GM18867 (cell line): ENCODE data around the gene FAM187B.
A peak's percentile ranks its signal among the peaks of the same experiment; 100 is the strongest.
"Not testable (repeated sequence)": the region's sequence is repeated elsewhere in the genome, so short reads cannot be mapped to it uniquely, and the experiment has no call there.

Experiments used
- ATAC-seq: cut with Tn5 transposase; IDR thresholded peaks from one replicate; pipeline ENCODE4 v1.9.1; 2021; ENCODE audit warnings: mild to moderate bottlenecking, moderate library complexity; ENCODE audit not compliant: unreplicated experiment

Gene FAM187B

GRCh38 chr19:35213663-35214632 is 14.6 kb downstream of the FAM187B start:
- peak; percentile 75 for ATAC-seq

- no peak for ATAC-seq
Observed at GRCh38 chr19:35212241-35212640, 16.3 kb downstream of the FAM187B start.

DNA sequence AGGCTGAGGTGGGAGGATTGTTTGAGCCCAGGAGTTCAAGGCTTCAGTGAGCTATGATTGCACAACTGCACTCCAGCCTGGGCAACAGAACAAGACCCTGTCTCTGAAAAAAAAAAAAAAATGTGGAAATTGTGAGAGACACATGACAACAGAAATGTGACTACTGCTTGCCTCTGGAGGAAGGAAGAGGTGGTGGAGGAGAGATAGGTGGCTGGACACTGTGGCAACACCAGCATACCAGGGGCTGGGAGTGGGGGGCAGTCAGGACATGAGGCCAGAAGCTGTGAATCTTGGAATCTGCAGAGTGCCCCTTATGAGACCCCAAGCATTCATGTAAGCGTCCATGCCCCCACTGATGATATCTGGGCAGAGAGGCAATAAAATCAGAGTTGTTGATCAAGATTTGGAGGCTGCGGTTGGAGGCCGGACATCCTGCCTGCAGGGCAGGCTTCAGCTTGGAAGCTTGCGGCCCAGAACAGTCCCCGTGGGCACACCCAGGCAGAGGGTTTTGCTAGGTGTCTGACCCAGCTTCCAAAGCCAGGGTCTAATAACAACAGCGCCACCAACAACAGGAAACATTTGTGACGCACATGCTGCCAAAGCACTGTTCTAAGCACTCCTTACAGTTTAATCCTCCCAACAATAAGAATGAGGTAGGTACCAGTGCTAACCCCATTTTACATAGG is 16.9 kb downstream of the FAM187B start:
- no peak for ATAC-seq

- no peak for ATAC-seq
Observed at GRCh38 chr19:35209646-35210045, 18.9 kb downstream of the FAM187B start.

DNA sequence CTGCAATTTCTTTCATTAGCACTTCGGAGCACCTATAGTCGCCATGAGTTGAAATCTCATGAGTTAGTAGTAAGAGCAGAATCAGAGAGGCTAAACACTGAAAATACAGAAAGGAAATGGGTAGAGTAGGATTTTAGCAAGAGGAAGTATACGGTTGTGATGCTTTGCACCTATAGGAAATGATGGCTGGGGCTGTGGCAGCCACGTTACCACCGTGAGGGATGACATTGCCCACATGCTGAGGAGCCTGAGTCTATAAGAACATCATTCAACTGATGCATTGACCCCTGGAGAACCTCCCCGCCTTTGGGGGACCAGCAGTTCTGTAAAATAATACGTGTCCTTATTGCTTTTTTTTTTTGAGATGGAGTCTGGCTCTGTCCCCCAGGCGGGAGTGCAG is 20.4 kb downstream of the FAM187B start:
- no peak for ATAC-seq

DNA sequence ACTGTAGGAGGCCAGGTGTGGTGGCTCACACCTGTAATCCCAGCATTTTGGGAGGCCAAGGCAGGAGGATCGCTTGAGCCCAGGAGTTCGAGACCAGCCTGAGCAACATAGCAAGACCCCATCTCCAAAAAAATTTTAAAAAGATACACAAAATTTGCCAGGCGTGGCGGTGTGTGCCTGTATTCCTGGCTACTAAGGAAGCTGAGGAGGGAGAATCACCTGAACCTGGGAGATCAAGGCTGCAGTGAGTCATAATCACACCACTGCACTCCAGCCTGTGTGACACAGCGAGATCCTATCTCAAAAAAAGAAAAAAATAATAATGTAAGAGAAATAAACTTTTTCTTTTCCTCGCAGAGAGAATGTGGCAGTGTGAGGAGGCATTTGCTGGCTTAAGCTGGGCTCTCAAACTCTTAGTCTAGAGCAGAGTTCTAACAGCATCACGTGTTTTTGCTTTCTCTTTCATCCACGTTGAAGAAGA is 21.1 kb downstream of the FAM187B start:
- ATAC-seq: no peak

DNA sequence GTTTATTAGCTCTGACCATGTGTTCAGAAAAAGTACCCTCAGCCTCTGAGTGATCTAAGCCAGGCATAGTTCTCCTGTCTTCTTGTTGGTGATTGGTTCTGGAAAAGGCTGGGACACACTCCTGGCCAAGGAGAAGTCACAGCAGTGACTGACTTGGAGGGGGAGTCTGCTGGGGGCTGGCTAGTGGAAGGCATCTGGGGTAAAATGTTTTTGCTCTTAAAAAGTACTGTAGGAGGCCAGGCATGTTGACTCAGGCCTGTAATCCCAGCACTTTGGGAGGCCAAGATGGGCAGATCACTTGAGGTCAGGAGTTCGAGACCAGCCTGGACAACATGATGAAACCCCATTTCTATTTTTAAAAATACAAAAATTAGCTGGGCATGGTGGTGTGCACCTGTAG is 21.7 kb downstream of the FAM187B start:
- no peak for ATAC-seq

- peak; percentile 38 for ATAC-seq
Observed at GRCh38 chr19:35206379-35206778, 22.2 kb downstream of the FAM187B start.

DNA sequence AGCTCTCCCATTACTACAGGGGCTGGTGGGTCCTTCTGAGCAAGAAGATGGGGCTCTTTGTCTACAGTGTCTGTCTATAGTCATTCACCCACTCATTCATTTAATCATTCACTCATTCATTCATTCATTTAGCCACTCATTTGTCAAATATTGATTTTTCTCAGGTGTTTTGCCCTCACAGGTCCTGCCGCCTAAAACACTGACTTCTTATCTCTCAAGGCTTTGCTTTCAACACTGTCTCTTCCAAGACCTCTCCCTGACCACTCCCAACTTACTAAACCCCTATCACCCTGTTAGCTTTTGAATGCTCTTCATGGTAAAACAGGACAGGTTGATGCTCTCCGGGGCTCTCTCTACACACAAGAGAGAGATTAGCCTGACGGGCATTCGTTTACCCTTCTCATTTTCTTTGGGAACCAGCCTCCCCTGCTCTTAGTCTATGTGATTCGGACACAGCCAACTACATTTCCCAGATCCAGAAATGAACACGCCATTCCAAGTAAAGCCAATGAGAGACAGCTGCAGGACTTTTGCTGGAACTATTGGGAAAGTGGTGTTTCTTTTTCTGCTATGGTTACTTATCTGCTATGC is 22.7 kb downstream of the FAM187B start:
- ATAC-seq: peak; percentile 6

- peak; percentile 71 for ATAC-seq
Observed at GRCh38 chr19:35204799-35205732, 23.5 kb downstream of the FAM187B start.

- no peak for ATAC-seq
Observed at GRCh38 chr19:35202722-35203688, 25.5 kb downstream of the FAM187B start.

GRCh38 chr19:35199481-35199880 is 29.1 kb downstream of the FAM187B start:
- ATAC-seq: no peak

DNA sequence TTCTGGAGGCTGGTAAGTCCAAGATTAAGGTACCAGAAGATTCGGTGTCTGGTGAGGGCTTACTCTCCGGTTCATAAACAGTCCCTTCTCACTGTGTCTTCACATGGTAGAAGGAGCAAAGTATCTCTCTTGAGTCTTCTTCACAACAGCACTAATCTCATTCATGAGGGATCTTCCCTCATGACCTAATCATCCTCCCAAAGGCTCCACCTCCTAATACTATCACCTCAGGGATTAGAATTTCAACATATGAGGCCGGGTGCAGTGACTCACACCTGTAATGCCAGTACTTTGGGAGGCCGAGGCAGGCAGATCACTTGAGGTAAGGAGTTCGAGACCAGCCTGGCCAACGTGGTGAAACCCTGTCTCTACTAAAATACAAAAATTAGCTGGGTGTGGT is 31.7 kb downstream of the FAM187B start:
- not testable (repeated sequence) for ATAC-seq

DNA sequence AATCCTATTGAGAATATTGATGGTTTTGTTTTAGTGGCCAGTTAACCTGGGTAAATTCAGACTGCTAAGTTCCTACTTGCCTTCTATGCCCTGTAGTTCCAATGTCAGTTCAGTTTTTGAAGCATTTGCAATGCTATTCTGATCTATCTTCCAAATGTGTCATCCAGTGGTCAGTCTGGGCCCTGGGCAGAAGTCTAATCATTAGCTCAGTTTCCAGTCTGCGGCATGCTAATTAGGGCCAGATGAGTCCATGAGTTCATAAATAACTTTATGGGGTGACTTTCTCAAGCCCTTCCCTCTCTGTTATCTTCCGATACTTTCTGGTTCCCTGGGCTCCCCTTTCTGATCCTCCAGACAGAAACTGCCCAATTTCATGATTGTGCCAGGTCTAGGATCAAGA is 32.7 kb downstream of the FAM187B start:
- ATAC-seq: no peak

- no peak for ATAC-seq
Observed at GRCh38 chr19:35194012-35194984, 34.2 kb downstream of the FAM187B start.

DNA sequence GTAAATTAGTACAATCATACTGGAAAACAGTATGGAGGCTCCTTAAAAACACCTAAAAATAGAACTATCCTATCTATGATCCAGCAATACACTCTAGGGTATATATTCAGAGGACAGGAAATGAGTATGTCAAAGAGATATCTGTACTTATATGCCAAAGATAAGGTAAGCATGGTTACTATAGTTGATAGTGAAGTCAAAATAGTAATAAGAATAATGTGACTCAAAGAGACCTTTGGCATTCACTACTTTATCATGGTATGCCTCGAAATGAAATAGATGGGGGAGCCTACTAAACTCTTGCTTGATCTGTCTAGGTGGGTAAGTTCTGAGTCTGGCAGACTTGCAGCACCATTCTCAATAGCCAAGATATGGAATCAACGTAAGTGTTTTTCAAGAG is 43.7 kb downstream of the FAM187B start:
- ATAC-seq: no peak

GRCh38 chr19:35184267-35184666 is 44.3 kb downstream of the FAM187B start:
- no peak for ATAC-seq

- ATAC-seq: no peak
Observed at GRCh38 chr19:35181387-35181786, 47.2 kb downstream of the FAM187B start.
